ENCODE measurements around the gene ZNF189. TPM values are rescaled to one million over a fixed set of nuclear protein-coding genes. Genes with fewer than 3 reads are reported as not detected.
A peak's percentile ranks its signal among the peaks of the same experiment; 100 is the strongest.

Gene ZNF189
- total RNA-seq, 2 donors from 2014 or later: 8.3 to 9.0 TPM

DNA sequence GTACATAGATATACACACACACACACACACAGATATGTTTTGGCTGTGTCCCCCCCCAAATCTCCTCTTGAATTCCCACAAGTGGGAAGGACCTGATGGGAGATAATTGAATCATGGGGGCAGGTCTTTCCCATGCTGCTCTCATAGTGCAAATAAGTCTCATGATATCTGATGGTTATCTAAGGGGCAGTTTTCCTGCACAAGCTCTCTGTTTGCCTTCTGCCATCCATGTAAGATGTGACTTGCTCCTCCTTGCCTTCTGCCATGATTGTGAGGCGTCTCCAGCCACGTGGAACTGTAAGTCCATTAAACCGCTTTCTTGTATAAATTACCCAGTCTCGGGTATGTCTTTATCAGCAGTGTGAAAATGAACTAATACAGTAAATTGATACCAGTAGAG lies 52.8 kb downstream of the ZNF189 start:
- peaks cover 44% of the 10 kb centered on the region for H3K27me3 Mint-ChIP-seq (ENCODE audit: low read depth)
- no peak for ATAC-seq (replicated peaks in 1 of 2)
- DNase-seq: no peak
- peaks cover 12% of the 10 kb centered on the region for H3K4me1 Mint-ChIP-seq (ENCODE audit: low read depth)
- no peak overlapping the region for H3K27ac Mint-ChIP-seq
- peaks cover 0 to 5% of the 10 kb centered on the region in 2 donors for H3K9me3 Mint-ChIP-seq
- H3K4me3 Mint-ChIP-seq: no peak overlapping the region
- H3K36me3 Mint-ChIP-seq (ENCODE audit: insufficient read depth in 2 of 2): peaks cover 0 to 3% of the 10 kb centered on the region in 2 donors

DNA sequence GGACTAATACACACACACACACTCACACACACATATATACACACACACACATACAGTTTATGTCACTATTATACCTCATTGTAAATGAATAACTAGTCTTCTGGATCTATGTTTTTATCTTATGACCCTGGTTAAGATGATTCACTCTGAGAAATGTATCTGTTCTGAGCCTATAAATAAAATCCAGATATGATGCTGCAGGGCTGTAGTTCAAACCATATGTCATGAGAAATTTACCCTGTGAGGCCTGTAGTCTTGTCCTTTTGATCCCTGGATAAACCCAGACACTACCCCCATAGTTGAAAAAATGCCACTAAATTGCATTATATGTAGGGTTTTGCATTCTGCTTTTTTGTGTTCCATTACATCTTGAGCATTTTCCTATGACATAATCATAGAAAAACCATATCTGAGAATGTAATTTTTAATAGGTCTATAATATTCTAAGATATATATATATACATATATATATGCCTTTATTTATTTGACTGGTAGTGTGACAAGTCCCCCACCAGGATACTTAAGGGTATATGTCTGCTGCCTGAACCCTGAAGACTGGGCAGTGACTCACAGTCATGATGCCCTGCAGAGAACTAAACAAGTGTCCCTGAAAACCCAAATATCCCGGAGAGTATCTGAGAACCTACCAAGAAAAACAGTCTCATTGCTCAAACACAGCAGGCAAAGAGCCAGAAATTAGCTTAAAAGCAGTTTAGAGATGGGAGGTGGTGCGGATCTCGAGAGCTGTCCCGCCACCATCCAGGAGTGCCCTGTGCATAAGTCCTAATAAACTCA lies 55.3 kb downstream of the ZNF189 start:
- DNase-seq (no peak), ATAC-seq (replicated peaks in 1 of 2) (no peak)
- peaks cover 5% of the 10 kb centered on the region for H3K4me1 Mint-ChIP-seq (ENCODE audit: low read depth)
- H3K9me3 Mint-ChIP-seq: peaks cover 0 to 5% of the 10 kb centered on the region in 2 donors
- H3K36me3 Mint-ChIP-seq (ENCODE audit: insufficient read depth in 2 of 2): peaks cover 0 to 3% of the 10 kb centered on the region in 2 donors
- H3K4me3 Mint-ChIP-seq: no peak overlapping the region
- H3K27me3 Mint-ChIP-seq (ENCODE audit: low read depth): peaks cover 37% of the 10 kb centered on the region
- no peak overlapping the region for H3K27ac Mint-ChIP-seq

DNA sequence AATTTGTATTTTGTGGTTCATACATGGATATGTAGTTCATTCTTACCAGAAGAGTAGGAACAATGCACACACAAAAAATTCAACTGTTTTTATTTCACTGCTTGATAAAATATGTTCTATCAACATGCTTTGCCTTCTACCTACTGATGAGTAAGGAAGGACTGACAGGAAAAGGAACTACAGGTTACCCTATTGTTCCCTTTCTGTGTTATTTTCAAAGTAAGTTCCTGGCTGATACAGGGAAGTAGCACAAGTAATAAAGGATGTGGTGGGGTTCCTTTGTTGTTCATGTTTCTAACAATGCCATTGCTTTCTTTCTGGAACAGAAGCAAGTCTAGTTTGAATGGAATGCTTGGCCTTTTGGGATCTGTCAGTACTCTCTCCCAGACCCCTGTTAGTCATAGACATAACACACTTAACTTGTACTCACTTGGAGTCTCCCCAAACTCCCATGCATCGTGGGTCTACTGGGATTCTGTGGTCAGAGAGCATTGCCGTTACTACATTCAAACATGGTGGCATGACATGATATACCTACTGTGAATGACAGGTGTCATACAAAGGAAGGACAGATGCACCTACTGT lies 57.1 kb downstream of the ZNF189 start:
- H3K36me3 Mint-ChIP-seq (ENCODE audit: insufficient read depth in 2 of 2): peaks cover 0 to 3% of the 10 kb centered on the region in 2 donors
- no peak overlapping the region for H3K4me3 Mint-ChIP-seq
- DNase-seq (no peak), ATAC-seq (replicated peaks in 1 of 2) (no peak)
- H3K9me3 Mint-ChIP-seq: peaks cover 0 to 5% of the 10 kb centered on the region in 2 donors
- no peaks in the 10 kb centered on the region for H3K4me1 Mint-ChIP-seq (ENCODE audit: low read depth)
- no peak overlapping the region for H3K27ac Mint-ChIP-seq
- H3K27me3 Mint-ChIP-seq (ENCODE audit: low read depth): peaks cover 30% of the 10 kb centered on the region

DNA sequence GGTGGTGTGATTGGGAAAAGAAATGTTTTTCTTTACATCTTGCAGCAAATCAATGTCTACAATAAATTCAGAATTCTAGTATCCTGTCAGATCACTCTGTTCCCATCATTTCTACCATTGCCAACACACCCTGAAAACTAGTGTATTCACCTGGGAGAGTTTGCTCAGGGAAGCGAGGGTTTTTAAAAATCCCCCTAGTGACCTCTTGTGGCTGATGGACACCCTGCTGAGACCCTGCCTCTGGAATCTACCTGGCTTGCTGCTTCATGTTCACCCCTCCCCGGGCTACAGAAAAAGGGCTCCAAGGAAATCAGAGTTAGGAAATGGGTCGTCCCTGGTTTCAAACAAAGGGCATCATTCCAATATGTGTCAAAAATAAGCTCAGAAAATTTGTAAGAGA lies 58.4 kb downstream of the ZNF189 start:
- no peak for DNase-seq
- H3K27ac Mint-ChIP-seq: no peak overlapping the region
- ATAC-seq (replicated peaks in 1 of 2): no peak
- no peak overlapping the region for H3K4me3 Mint-ChIP-seq
- no peaks in the 10 kb centered on the region for H3K4me1 Mint-ChIP-seq (ENCODE audit: low read depth)
- H3K36me3 Mint-ChIP-seq (ENCODE audit: insufficient read depth in 2 of 2): peaks cover 0 to 1% of the 10 kb centered on the region in 2 donors
- H3K27me3 Mint-ChIP-seq (ENCODE audit: low read depth): peaks cover 31% of the 10 kb centered on the region
- peaks cover 0 to 1% of the 10 kb centered on the region in 2 donors for H3K9me3 Mint-ChIP-seq

DNA sequence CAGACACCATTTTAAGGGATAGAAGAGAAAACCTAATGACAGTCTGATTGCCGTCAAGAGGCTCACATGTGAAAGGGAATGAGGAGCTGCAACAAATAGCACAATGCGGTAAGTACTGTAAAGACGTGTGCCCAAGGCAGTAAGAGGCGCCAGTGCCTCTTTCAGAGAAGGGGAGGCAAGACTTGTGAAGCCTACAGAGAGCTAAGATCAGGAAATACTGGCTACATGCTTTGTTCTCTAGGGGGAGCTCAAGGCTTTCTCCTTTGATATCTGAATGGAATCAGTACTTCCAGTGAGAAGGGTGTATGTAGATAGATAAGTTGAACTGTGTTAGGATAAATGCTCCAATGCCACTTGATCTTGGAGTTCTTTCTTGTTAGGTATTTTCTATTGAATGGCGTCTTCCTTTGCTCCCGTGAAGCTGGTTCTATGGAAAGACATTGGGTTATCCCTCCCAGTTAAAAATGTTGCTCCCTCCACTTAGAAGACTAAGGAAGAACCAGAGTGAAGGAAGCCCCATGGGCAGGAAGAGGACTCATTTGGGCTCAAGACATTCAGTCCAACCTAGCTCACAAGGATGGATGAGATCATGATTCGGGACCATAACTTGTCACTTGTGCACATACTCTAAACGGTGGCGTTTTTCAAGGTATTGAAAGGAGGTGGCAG lies 60.4 kb downstream of the ZNF189 start:
- Mint-ChIP-seq H3K4me3 (no peak overlapping the region), H3K9me3 (no peaks in the 10 kb centered on the region), H3K4me1 (ENCODE audit: low read depth) (no peaks in the 10 kb centered on the region), H3K36me3 (ENCODE audit: insufficient read depth in 2 of 2) (no peaks in the 10 kb centered on the region), H3K27me3 (ENCODE audit: low read depth) (peaks cover 29% of the 10 kb centered on the region), H3K27ac (no peak overlapping the region)
- ATAC-seq (replicated peaks in 1 of 2) (peak; percentile 83 to 89), DNase-seq (peak; percentile 8 to 18)

Other genes with a start within 250 kb of the ZNF189 start
- under 1 TPM; 0.19 to 0.24 TPM for gene BAAT, start 13.8 kb upstream of the ZNF189 start, total RNA-seq
- 10 to 100 TPM; 11.6 to 11.8 TPM for gene MRPL50, start 233 bp upstream of the ZNF189 start, total RNA-seq
- not detected for gene ALDOB, start 36.9 kb downstream of the ZNF189 start, total RNA-seq
- 10 to 100 TPM; 37.5 to 42.8 TPM for gene RNF20, start 135.0 kb downstream of the ZNF189 start, total RNA-seq
- not detected for gene PPP3R2, start 196.1 kb downstream of the ZNF189 start, total RNA-seq

Measured in activated T-cell treated with anti-CD3 and anti-CD28 coated beads, Interleukin-2, amount 50 U/mL, for 72 hours (primary cell).